ENCODE results near the gene FERMT2. TPM values are rescaled to one million over a fixed set of nuclear protein-coding genes. Genes with fewer than 3 reads are reported as not detected.

FERMT2 gene
- total RNA-seq, 1 experiment from 2014 or later = 33.3 TPM

- Histone ChIP-seq H3K27ac (ENCODE audit: low read length) (no peak overlapping the region), H3K9me3 (ENCODE audit: control insufficient read depth, insufficient read depth, low read depth, low read length) (no peaks in the 10 kb centered on the region), H3K36me3 (ENCODE audit: control insufficient read depth, insufficient read depth, low read length) (no peaks in the 10 kb centered on the region), H3K4me3 (ENCODE audit: low read depth in 2 of 2, low read length in 2 of 2) (no peak overlapping the region), H3K27me3 (ENCODE audit: control insufficient read depth, insufficient read depth, low read length) (no peaks in the 10 kb centered on the region), H3K4me1 (ENCODE audit: control insufficient read depth, insufficient read depth, low read length) (no peaks in the 10 kb centered on the region)
- intact Hi-C loops (cut with micrococcal nuclease; ENCODE audit: unreplicated experiment) = no loop called here
- DNase-seq (ENCODE audit: low read depth, low spot score) (no peak), ATAC-seq (no peak)
- ChIA-PET CTCF (no interaction called here), POLR2A (no interaction called here)
- no TSS peak for BruUV-seq (replicated peaks)
- in situ Hi-C loops (cut with HindIII; ENCODE audit: low pct_unique_long_range_greater_than_20kb, low sequenced_read_pairs) = no loop called here
- TF ChIP-seq REST (IDR thresholded peaks at IDR 0.05; ENCODE audit: insufficient read depth in 1 of 2, low read depth in 2 of 2, low read length in 1 of 2) = no peak
- TF ChIP-seq, protein P1, sequence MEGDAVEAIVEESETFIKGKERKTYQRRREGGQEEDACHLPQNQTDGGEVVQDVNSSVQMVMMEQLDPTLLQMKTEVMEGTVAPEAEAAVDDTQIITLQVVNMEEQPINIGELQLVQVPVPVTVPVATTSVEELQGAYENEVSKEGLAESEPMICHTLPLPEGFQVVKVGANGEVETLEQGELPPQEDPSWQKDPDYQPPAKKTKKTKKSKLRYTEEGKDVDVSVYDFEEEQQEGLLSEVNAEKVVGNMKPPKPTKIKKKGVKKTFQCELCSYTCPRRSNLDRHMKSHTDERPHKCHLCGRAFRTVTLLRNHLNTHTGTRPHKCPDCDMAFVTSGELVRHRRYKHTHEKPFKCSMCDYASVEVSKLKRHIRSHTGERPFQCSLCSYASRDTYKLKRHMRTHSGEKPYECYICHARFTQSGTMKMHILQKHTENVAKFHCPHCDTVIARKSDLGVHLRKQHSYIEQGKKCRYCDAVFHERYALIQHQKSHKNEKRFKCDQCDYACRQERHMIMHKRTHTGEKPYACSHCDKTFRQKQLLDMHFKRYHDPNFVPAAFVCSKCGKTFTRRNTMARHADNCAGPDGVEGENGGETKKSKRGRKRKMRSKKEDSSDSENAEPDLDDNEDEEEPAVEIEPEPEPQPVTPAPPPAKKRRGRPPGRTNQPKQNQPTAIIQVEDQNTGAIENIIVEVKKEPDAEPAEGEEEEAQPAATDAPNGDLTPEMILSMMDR (IDR thresholded peaks at IDR 0.05) = no peak
- TF ChIP-seq TCF7L2 (IDR thresholded peaks at IDR 0.05; ENCODE audit: low read depth, low read length) = no peak
- no peak for TF ChIP-seq SIN3A (IDR thresholded peaks at IDR 0.05; ENCODE audit: borderline replicate concordance, insufficient read depth, low read depth, low read length)
- TF ChIP-seq POLR2AphosphoS5 (IDR thresholded peaks at IDR 0.05; ENCODE audit: low read depth, low read length) = no peak
Measured at GRCh38 chr14:52845081-52845480, 105.8 kb downstream of the FERMT2 start.

- no peak for DNase-seq (ENCODE audit: low read depth, low spot score)
- ChIA-PET CTCF (no interaction called here), POLR2A (no interaction called here)
- no peaks in the 10 kb centered on the region for H3K9me3 ChIP-seq (ENCODE audit: control insufficient read depth, insufficient read depth, low read depth, low read length)
- in situ Hi-C loops (cut with HindIII; ENCODE audit: low pct_unique_long_range_greater_than_20kb, low sequenced_read_pairs) (no loop called here), intact Hi-C loops (cut with micrococcal nuclease; ENCODE audit: unreplicated experiment) (no loop called here)
- BruUV-seq (replicated peaks) = no TSS peak
- H3K4me1 ChIP-seq (ENCODE audit: control insufficient read depth, insufficient read depth, low read length) = no peaks in the 10 kb centered on the region
- ATAC-seq = no peak
- TF ChIP-seq POLR2AphosphoS5 (IDR thresholded peaks at IDR 0.05; ENCODE audit: low read depth, low read length) = no peak
- TF ChIP-seq SIN3A (IDR thresholded peaks at IDR 0.05; ENCODE audit: borderline replicate concordance, insufficient read depth, low read depth, low read length) = no peak
- TF ChIP-seq REST (IDR thresholded peaks at IDR 0.05; ENCODE audit: insufficient read depth in 1 of 2, low read depth in 2 of 2, low read length in 1 of 2) = no peak
- TF ChIP-seq, protein P1 (IDR thresholded peaks at IDR 0.05) = no peak
- TF ChIP-seq TCF7L2 (IDR thresholded peaks at IDR 0.05; ENCODE audit: low read depth, low read length) = no peak
- H3K36me3 ChIP-seq (ENCODE audit: control insufficient read depth, insufficient read depth, low read length) = no peaks in the 10 kb centered on the region
- H3K4me3 ChIP-seq (ENCODE audit: low read depth in 2 of 2, low read length in 2 of 2) = no peak overlapping the region
- no peak overlapping the region for H3K27ac ChIP-seq (ENCODE audit: low read length)
- H3K27me3 ChIP-seq (ENCODE audit: control insufficient read depth, insufficient read depth, low read length) = no peaks in the 10 kb centered on the region
Measured at GRCh38 chr14:52844262-52845060, 106.4 kb downstream of the FERMT2 start.
